Brain microvascular endothelial cell (primary cell): ENCODE results near the gene ADCY5.

Experiments used
- DNase-seq: peaks from one replicate; pipeline ENCODE4 v3.0.0-alpha.2; 2020
- H3K27ac ChIP-seq: fragments of 250-450 bp; sonication (Bioruptor Pico); 2 replicates; pipeline ENCODE4 v1.5.1; 2020; ENCODE audit warnings: mild to moderate bottlenecking, moderate library complexity
- H3K27me3 ChIP-seq: fragments of 250-450 bp; sonication (Bioruptor Pico); replicated peaks from 2 replicates; pipeline ENCODE4 v1.5.1; 2020; ENCODE audit warnings: mild to moderate bottlenecking
- H3K36me3 ChIP-seq: fragments of 250-450 bp; sonication (Bioruptor Pico); replicated peaks from 2 replicates; pipeline ENCODE4 v1.5.1; 2020; ENCODE audit warnings: mild to moderate bottlenecking
- H3K4me3 ChIP-seq: 2 replicates; pipeline ENCODE4 v1.5.1; 2011; ENCODE audit warnings: low read depth, mild to moderate bottlenecking, control low read depth, low read length, moderate library complexity
- CTCF ChIP-seq: IDR thresholded peaks from 2 replicates; pipeline ENCODE4 v1.5.1; 2011; ENCODE audit warnings: low read depth, mild to moderate bottlenecking, moderate library complexity, low read length, control low read depth, inconsistent platforms; ENCODE audit errors: missing control alignments
- in situ Hi-C: cut with HindIII; loops from 2 replicates; pipeline ENCODE4 v1.10.0; 2017; ENCODE audit warnings: low sequenced_read_pairs, low pct_ligation_motif_present

ADCY5 gene

GRCh38 chr3:123271466-123272159 is 177.3 kb downstream of the ADCY5 start:
- Histone ChIP-seq H3K36me3 (peaks cover 3% of the 10 kb centered on the region), H3K4me3 (no peak overlapping the region), H3K27ac (no peak overlapping the region), H3K27me3 (no peaks in the 10 kb centered on the region)
- in situ Hi-C loops = no loop called here
- no peak for TF ChIP-seq CTCF
- no peak for DNase-seq

- TF ChIP-seq CTCF = no peak
- no peak for DNase-seq
- no peaks in the 10 kb centered on the region for H3K27me3 ChIP-seq
- no peak overlapping the region for H3K4me3 ChIP-seq
- no peak overlapping the region for H3K27ac ChIP-seq
- H3K36me3 ChIP-seq = peaks cover 3% of the 10 kb centered on the region
- in situ Hi-C loops = no loop called here
Observed at GRCh38 chr3:123270818-123271217, 178.1 kb downstream of the ADCY5 start.

- Histone ChIP-seq H3K27ac (no peak overlapping the region), H3K36me3 (peaks cover 3% of the 10 kb centered on the region), H3K4me3 (no peak overlapping the region), H3K27me3 (no peaks in the 10 kb centered on the region)
- DNase-seq = no peak
- in situ Hi-C loops = no loop called here
- peak; percentile 17 for TF ChIP-seq CTCF
Observed at GRCh38 chr3:123267821-123268220, 181.1 kb downstream of the ADCY5 start.

- no peak for DNase-seq
- no peak for TF ChIP-seq CTCF
- H3K4me3 ChIP-seq = no peak overlapping the region
- H3K27ac ChIP-seq = no peak overlapping the region
- H3K36me3 ChIP-seq = no peaks in the 10 kb centered on the region
- no peaks in the 10 kb centered on the region for H3K27me3 ChIP-seq
- in situ Hi-C loops = no loop called here
Observed at GRCh38 chr3:123263941-123264340, 184.9 kb downstream of the ADCY5 start.

GRCh38 chr3:123262868-123263267 is 186.0 kb downstream of the ADCY5 start:
- no peak for DNase-seq
- in situ Hi-C loops = no loop called here
- no peak overlapping the region for H3K4me3 ChIP-seq
- no peak for TF ChIP-seq CTCF
- H3K27ac ChIP-seq = no peak overlapping the region
- H3K36me3 ChIP-seq = no peaks in the 10 kb centered on the region
- H3K27me3 ChIP-seq = no peaks in the 10 kb centered on the region

- DNase-seq = no peak
- TF ChIP-seq CTCF = no peak
- H3K27ac ChIP-seq = no peak overlapping the region
- in situ Hi-C loops = no loop called here
- H3K27me3 ChIP-seq = no peaks in the 10 kb centered on the region
- no peak overlapping the region for H3K4me3 ChIP-seq
- H3K36me3 ChIP-seq = no peaks in the 10 kb centered on the region
Observed at GRCh38 chr3:123262226-123262625, 186.7 kb downstream of the ADCY5 start.
